ENCODE measurements around the gene PPFIA2.
"Not testable (repeated sequence)": the region's sequence is repeated elsewhere in the genome, so short reads cannot be mapped to it uniquely, and the experiment has no call there.

PPFIA2 gene

DNA sequence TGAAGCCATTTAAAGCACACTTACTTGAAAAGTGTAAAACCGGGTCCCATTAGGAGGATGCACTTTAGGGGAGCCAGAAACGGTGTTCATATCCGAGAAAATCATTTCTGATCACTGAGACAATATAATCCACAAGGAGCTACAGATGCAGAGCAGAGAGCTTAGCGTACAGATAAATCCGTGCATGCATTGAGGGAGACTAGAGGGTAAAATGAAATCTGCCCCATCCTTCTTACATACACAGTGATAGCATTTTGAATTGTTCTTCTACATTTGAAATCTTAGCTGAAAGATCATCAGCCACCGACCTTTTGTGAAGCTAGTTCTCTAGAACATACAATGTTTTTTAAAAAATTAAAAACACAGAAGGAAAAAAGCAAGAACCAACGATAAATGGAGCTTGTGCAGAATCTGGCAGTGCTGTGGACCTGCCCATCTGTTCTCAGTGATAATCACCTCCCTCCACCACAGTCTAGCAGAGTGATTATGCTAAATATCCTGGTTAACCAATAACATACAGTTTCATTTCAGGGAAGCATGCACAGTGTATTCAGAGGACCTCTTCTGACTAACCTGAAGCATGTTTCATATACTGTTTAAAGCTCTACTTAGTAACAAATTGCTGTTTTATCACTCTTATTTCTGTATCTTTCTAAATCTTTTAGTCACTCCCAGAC, 161.1 kb downstream of the PPFIA2 start:
- no peaks in the 10 kb centered on the region for H3K9me3 ChIP-seq (ENCODE audit: low read length)

DNA sequence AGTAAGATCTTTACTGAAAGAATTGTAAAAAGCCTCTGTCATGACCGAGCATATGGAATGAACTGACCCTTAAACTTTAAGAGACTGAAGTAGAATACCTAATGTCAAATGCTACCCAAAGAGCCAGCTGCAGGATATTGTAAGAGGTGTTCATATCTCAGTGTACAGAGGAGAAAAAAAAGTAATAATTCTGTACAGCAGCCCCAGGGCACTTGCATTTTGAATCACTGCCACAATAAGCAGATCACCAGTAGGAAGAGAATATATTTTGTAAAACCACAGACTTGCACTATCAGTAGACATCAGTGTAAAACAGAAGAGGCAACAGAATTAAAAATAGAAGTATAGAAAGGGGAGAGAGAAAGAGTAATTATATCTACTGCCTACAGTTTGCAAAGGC, 162.6 kb downstream of the PPFIA2 start:
- Histone ChIP-seq H3K27me3 (ENCODE audit: insufficient read depth, low read length) (no peaks in the 10 kb centered on the region), H3K4me3 (ENCODE audit: low read depth, low read length, poor library complexity, severe bottlenecking) (no peak overlapping the region), H2AFZ (ENCODE audit: low read length) (no peak overlapping the region), H3K9me3 (ENCODE audit: low read length) (no peaks in the 10 kb centered on the region), H3K79me2 (ENCODE audit: insufficient read depth, low read length) (no peaks in the 10 kb centered on the region), H3K4me2 (ENCODE audit: low read length) (no peak overlapping the region), H3K27ac (ENCODE audit: low read depth, low read length, poor library complexity, severe bottlenecking) (no peak overlapping the region), H3K4me1 (ENCODE audit: insufficient read depth, low read length, severe bottlenecking) (no peaks in the 10 kb centered on the region), H3F3A (ENCODE audit: insufficient read depth, low read length) (no peaks in the 10 kb centered on the region), H3K36me3 (ENCODE audit: insufficient read depth, low read length) (no peaks in the 10 kb centered on the region), H4K20me1 (ENCODE audit: insufficient read depth, low read length) (no peaks in the 10 kb centered on the region), H3K9me2 (ENCODE audit: low read depth, low read length) (no peaks in the 10 kb centered on the region), H3K9ac (ENCODE audit: low read length) (no peak overlapping the region)
- TF ChIP-seq, protein P1, sequence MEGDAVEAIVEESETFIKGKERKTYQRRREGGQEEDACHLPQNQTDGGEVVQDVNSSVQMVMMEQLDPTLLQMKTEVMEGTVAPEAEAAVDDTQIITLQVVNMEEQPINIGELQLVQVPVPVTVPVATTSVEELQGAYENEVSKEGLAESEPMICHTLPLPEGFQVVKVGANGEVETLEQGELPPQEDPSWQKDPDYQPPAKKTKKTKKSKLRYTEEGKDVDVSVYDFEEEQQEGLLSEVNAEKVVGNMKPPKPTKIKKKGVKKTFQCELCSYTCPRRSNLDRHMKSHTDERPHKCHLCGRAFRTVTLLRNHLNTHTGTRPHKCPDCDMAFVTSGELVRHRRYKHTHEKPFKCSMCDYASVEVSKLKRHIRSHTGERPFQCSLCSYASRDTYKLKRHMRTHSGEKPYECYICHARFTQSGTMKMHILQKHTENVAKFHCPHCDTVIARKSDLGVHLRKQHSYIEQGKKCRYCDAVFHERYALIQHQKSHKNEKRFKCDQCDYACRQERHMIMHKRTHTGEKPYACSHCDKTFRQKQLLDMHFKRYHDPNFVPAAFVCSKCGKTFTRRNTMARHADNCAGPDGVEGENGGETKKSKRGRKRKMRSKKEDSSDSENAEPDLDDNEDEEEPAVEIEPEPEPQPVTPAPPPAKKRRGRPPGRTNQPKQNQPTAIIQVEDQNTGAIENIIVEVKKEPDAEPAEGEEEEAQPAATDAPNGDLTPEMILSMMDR (IDR thresholded peaks at IDR 0.05; ENCODE audit: low read length): no peak
- TF ChIP-seq EZH2 (IDR thresholded peaks at IDR 0.05; ENCODE audit: borderline replicate concordance, low read length): no peak

More for the DNA sequence above, 161.1 kb downstream of the PPFIA2 start:
- Histone ChIP-seq H3K36me3 (ENCODE audit: insufficient read depth, low read length) (no peaks in the 10 kb centered on the region), H3K4me3 (ENCODE audit: low read depth, low read length, poor library complexity, severe bottlenecking) (no peak overlapping the region), H3K79me2 (ENCODE audit: insufficient read depth, low read length) (no peaks in the 10 kb centered on the region), H3K27me3 (ENCODE audit: insufficient read depth, low read length) (no peaks in the 10 kb centered on the region), H3F3A (ENCODE audit: insufficient read depth, low read length) (no peaks in the 10 kb centered on the region), H4K20me1 (ENCODE audit: insufficient read depth, low read length) (no peaks in the 10 kb centered on the region), H3K4me2 (ENCODE audit: low read length) (no peak overlapping the region), H3K27ac (ENCODE audit: low read depth, low read length, poor library complexity, severe bottlenecking) (no peak overlapping the region), H3K9ac (ENCODE audit: low read length) (no peak overlapping the region), H3K4me1 (ENCODE audit: insufficient read depth, low read length, severe bottlenecking) (no peaks in the 10 kb centered on the region), H3K9me2 (ENCODE audit: low read depth, low read length) (no peaks in the 10 kb centered on the region), H2AFZ (ENCODE audit: low read length) (no peak overlapping the region)
- TF ChIP-seq, protein P1 (IDR thresholded peaks at IDR 0.05; ENCODE audit: low read length): no peak

DNA sequence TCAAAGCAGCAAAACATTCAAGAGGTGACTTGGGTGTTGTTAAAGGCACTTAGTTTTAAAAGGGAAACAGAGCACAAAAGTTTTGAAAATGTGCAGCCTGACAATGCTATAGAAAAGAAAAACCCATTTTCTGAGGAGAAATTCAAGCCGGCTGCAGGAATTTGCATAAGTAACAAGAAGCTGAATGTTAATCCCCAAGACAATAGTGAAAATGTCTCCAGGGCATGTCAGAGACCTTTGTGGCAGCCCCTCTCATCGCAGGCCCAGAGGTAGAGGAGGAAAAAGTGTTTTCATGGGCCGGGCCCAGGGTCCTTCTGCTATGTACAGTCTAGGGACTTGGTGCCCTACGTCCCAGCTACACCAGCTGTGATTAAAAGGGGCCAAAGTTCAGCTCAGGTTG, 167.9 kb downstream of the PPFIA2 start:
- no peak overlapping the region for H3K9ac ChIP-seq (ENCODE audit: low read length)
- H3K36me3 ChIP-seq (ENCODE audit: insufficient read depth, low read length): no peaks in the 10 kb centered on the region
- H3K4me1 ChIP-seq (ENCODE audit: insufficient read depth, low read length, severe bottlenecking): no peaks in the 10 kb centered on the region
- TF ChIP-seq EZH2 (IDR thresholded peaks at IDR 0.05; ENCODE audit: borderline replicate concordance, low read length): no peak
- TF ChIP-seq, protein P1 (IDR thresholded peaks at IDR 0.05; ENCODE audit: low read length): no peak
- no peak overlapping the region for H3K27ac ChIP-seq (ENCODE audit: low read depth, low read length, poor library complexity, severe bottlenecking)
- H2AFZ ChIP-seq (ENCODE audit: low read length): no peak overlapping the region
- no peaks in the 10 kb centered on the region for H3K9me2 ChIP-seq (ENCODE audit: low read depth, low read length)
- H3F3A ChIP-seq (ENCODE audit: insufficient read depth, low read length): no peaks in the 10 kb centered on the region
- H3K4me2 ChIP-seq (ENCODE audit: low read length): no peak overlapping the region
- H3K4me3 ChIP-seq (ENCODE audit: low read depth, low read length, poor library complexity, severe bottlenecking): no peak overlapping the region
- H4K20me1 ChIP-seq (ENCODE audit: insufficient read depth, low read length): no peaks in the 10 kb centered on the region
- H3K9me3 ChIP-seq (ENCODE audit: low read length): no peaks in the 10 kb centered on the region
- H3K79me2 ChIP-seq (ENCODE audit: insufficient read depth, low read length): no peaks in the 10 kb centered on the region
- no peaks in the 10 kb centered on the region for H3K27me3 ChIP-seq (ENCODE audit: insufficient read depth, low read length)

DNA sequence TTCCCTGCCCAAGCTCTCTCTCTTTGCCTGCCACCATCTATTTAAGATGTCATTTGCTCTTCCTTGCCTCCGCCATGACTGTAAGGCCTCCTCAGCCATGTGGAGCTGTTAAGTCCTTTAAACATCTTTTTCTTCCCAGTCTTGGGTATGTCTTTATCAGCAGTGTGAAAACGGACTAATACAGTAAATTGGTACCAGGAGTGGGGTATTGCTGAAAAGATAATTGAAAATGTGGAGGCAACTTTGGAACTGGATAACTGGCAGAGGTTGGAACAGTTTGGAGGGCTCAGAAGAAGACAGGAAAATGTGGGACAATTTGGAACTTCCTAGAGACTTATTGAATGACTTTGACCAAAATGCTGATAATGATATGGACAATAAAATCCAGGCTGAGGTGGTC, 168.4 kb downstream of the PPFIA2 start:
- H3K9me2 ChIP-seq (ENCODE audit: low read depth, low read length); H4K20me1 ChIP-seq (ENCODE audit: insufficient read depth, low read length); H3K27me3 ChIP-seq (ENCODE audit: insufficient read depth, low read length); H3K36me3 ChIP-seq (ENCODE audit: insufficient read depth, low read length); H3K27ac ChIP-seq (ENCODE audit: low read depth, low read length, poor library complexity, severe bottlenecking); H3K4me2 ChIP-seq (ENCODE audit: low read length); H3F3A ChIP-seq (ENCODE audit: insufficient read depth, low read length); H3K9ac ChIP-seq (ENCODE audit: low read length); H3K9me3 ChIP-seq (ENCODE audit: low read length); H3K4me3 ChIP-seq (ENCODE audit: low read depth, low read length, poor library complexity, severe bottlenecking); H3K79me2 ChIP-seq (ENCODE audit: insufficient read depth, low read length); H3K4me1 ChIP-seq (ENCODE audit: insufficient read depth, low read length, severe bottlenecking); H2AFZ ChIP-seq (ENCODE audit: low read length): not testable (repeated sequence)
